BJ (cell line): ENCODE results near the gene MEN1. TPM values are rescaled to one million over a fixed set of nuclear protein-coding genes. Genes with fewer than 3 reads are reported as not detected.

Experiments
- CTCF ChIA-PET: fragments of 350-600 bp; formaldehyde crosslinking; extraction: SDS; loops from one replicate; lab custom pipeline; 2021; ENCODE audit warnings: antibody characterized with exemption, inconsistent platforms; lab: Yijun Ruan, JAX
- POLR2A ChIA-PET: fragments of 300-600 bp; sonication (Branson Sonifier 250); formaldehyde crosslinking; extraction: SDS; loops from one replicate; lab custom pipeline; 2021; ENCODE audit warnings: antibody characterized with exemption; lab: Charles Lee
- DNase-seq: peaks from one replicate; pipeline ENCODE4 v3.0.0-alpha.2; 2011; ENCODE audit warnings: low read depth
- H3K27me3 ChIP-seq: 2 replicates; pipeline ENCODE4 v1.6.0; 2011; ENCODE audit warnings: low read length; ENCODE audit not compliant: control insufficient read depth, insufficient read depth
- H3K36me3 ChIP-seq: 2 replicates; pipeline ENCODE4 v1.5.1; 2011; ENCODE audit warnings: low read length; ENCODE audit not compliant: control insufficient read depth, insufficient read depth
- H3K4me3 ChIP-seq: 2 replicates; pipeline ENCODE4 v1.5.1; 2011; ENCODE audit warnings: low read depth, mild to moderate bottlenecking, control low read depth, low read length
- polyA plus RNA-seq: library from polyadenylated mRNA; depleted of rRNA; stranded (reverse); fragments of >200 nt; gene quantifications from 2 replicates; pipeline ENCODE4 v1.2.3, GENCODE V29; 2011
- TF ChIP-seq, protein P1 (sequence below): IDR thresholded peaks from 2 replicates; pipeline ENCODE4 v1.5.1; 2011; ENCODE audit warnings: low read depth, mild to moderate bottlenecking, control low read depth, inconsistent platforms, low read length, moderate library complexity; ENCODE audit not compliant: insufficient read depth

The MEN1 gene
- polyA plus RNA-seq, 1 experiment = 27.8 TPM

DNA sequence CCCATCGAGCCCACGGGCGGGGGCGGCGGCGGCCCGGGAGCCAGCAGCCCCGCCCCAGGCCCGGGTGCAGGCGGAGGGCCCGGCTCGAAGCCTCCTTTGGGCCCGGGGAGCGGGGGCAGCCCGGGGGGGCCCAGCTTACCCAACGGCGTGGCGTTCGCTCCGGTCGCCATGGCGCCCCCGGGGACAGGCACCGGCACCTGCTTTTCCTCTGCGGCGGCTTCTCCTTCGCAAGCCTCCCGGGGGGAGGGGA lies 32.2 kb downstream of the MEN1 start:
- no peak for DNase-seq
- Histone ChIP-seq H3K4me3 (peak overlapping the region; percentile 55), H3K27me3 (no peaks in the 10 kb centered on the region), H3K36me3 (peaks cover 19% of the 10 kb centered on the region)
- TF ChIP-seq, protein P1, sequence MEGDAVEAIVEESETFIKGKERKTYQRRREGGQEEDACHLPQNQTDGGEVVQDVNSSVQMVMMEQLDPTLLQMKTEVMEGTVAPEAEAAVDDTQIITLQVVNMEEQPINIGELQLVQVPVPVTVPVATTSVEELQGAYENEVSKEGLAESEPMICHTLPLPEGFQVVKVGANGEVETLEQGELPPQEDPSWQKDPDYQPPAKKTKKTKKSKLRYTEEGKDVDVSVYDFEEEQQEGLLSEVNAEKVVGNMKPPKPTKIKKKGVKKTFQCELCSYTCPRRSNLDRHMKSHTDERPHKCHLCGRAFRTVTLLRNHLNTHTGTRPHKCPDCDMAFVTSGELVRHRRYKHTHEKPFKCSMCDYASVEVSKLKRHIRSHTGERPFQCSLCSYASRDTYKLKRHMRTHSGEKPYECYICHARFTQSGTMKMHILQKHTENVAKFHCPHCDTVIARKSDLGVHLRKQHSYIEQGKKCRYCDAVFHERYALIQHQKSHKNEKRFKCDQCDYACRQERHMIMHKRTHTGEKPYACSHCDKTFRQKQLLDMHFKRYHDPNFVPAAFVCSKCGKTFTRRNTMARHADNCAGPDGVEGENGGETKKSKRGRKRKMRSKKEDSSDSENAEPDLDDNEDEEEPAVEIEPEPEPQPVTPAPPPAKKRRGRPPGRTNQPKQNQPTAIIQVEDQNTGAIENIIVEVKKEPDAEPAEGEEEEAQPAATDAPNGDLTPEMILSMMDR = no peak
- POLR2A ChIA-PET = no interaction called here
- CTCF ChIA-PET = interaction anchor here (1.0 kb wide), 2 partner anchors 24 to 35 kb away, joined by 3 to 5 read pairs; partner anchors contain the start of gene MAP4K2

GRCh38 chr11:64777449-64778222 lies 32.7 kb downstream of the MEN1 start:
- H3K36me3 ChIP-seq = peaks cover 23% of the 10 kb centered on the region
- H3K4me3 ChIP-seq = peak overlapping the region; percentile 55
- CTCF ChIA-PET = interaction anchor here (0.8 to 1.0 kb wide), 3 partner anchors 9 to 340 kb away, joined by 3 read pairs; partner anchors contain the start of gene ZNHIT2
- TF ChIP-seq, protein P1 = no peak
- no peaks in the 10 kb centered on the region for H3K27me3 ChIP-seq
- DNase-seq = no peak
- POLR2A ChIA-PET = no interaction called here

DNA sequence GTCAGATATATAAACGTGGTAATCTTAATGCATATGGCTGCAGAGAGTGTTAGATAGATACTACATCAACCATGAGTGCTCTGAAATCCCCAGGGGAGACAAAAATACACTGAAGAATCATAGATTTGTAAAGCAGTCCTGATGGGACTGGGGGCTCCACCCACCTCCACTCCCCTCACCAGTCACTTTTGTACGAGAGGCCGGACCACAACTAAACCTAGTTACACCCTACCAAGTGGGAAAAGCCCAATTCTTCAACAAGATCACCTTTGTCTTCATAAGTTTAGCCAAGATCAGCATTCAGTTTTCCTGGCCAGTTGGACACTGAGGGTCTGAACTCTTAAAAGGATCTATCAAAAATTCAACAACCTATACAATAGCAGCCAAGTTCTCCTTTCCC lies 33.5 kb downstream of the MEN1 start:
- DNase-seq = no peak
- Histone ChIP-seq H3K27me3 (no peaks in the 10 kb centered on the region), H3K4me3 (peak overlapping the region; percentile 55), H3K36me3 (peaks cover 23% of the 10 kb centered on the region)
- ChIA-PET POLR2A (no interaction called here), CTCF (interaction anchor here (0.5 to 1.3 kb wide), 6 partner anchors 8 to 341 kb away, joined by 3 to 13 read pairs (median 3); partner anchors contain the start of gene ZNHIT2)
- TF ChIP-seq, protein P1 = no peak

DNA sequence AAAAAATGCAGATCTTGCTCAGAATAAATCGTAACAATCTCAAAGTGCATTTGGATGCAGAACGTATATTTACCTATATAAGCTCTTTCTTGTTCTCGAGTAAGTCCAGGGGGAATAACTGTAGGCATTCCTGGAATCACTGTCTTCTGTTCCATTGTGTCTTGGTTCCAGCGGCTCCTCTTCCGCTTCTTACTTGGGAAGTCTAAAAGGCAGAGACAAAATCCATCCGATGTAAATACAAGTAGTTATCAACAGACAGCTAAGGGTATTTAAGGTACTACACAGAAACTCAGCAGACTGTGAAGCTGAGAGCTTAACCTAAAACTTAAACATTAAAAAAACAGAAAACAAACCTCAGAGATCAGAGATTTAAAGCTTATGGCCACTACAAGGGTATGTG lies 33.9 kb downstream of the MEN1 start:
- POLR2A ChIA-PET = no interaction called here
- Histone ChIP-seq H3K36me3 (peaks cover 23% of the 10 kb centered on the region), H3K4me3 (peak overlapping the region; percentile 55), H3K27me3 (no peaks in the 10 kb centered on the region)
- TF ChIP-seq, protein P1 = no peak
- CTCF ChIA-PET = interaction anchor here (0.5 to 1.3 kb wide), 4 partner anchors 9 to 287 kb away, joined by 3 to 13 read pairs (median 4); no protein-coding TSS in a partner anchor
- DNase-seq = no peak

DNA sequence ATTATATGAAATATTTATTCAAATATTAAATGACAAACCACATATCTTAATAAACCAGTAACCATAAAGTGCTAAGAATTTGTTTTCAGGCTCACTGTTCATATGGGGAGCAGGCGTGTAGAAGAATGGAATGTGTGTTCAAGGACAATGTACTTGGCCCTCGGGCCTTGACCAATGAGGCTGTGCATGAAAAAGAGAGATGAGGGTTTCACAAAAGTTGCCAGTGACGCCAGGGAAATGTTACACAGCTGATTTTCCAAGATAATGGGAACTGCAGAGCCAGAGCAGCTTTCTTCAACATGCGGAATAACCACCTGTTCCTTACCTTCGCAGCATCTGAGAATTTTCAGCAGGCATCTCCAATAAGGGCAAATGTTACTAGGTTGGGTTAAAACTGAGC lies 36.2 kb downstream of the MEN1 start:
- POLR2A ChIA-PET = no interaction called here
- Histone ChIP-seq H3K27me3 (no peaks in the 10 kb centered on the region), H3K36me3 (peaks cover 39% of the 10 kb centered on the region), H3K4me3 (no peak overlapping the region)
- DNase-seq = no peak
- TF ChIP-seq, protein P1 = no peak
- CTCF ChIA-PET = interaction anchor here (0.6 to 4.5 kb wide), 2 partner anchors 12 to 123 kb away, joined by 3 to 11 read pairs; no protein-coding TSS in a partner anchor
